IgD-negative memory B cell (primary cell): ENCODE results near the gene ADARB1. TPM values are rescaled to one million over a fixed set of nuclear protein-coding genes. Genes with fewer than 3 reads are reported as not detected.
A peak's percentile ranks its signal among the peaks of the same experiment; 100 is the strongest.

Experiments
- H3K27ac Mint-ChIP-seq, 3 donors: one replicate each; pipeline ENCODE4 v1.8.0; 2020 to 2022; ENCODE audit warnings: mild to moderate bottlenecking in 3 of 3, mixed read lengths in 3 of 3, moderate library complexity in 1 of 3
- H3K27me3 Mint-ChIP-seq: one replicate; pipeline ENCODE4 v1.8.0; 2021; ENCODE audit warnings: mixed read lengths
- H3K36me3 Mint-ChIP-seq: one replicate; pipeline ENCODE4 v1.8.0; 2020; ENCODE audit warnings: mild to moderate bottlenecking, mixed read lengths
- H3K4me1 Mint-ChIP-seq, 3 donors: one replicate each; pipeline ENCODE4 v1.8.0; 2020 to 2022; ENCODE audit warnings: mixed read lengths in 3 of 3, mild to moderate bottlenecking in 1 of 3
- H3K4me3 Mint-ChIP-seq, 4 donors: one replicate each; pipeline ENCODE4 v1.8.0; 2020 to 2022; ENCODE audit warnings: mild to moderate bottlenecking in 4 of 4, mixed read lengths in 4 of 4, moderate library complexity in 3 of 4
- H3K9me3 Mint-ChIP-seq, 3 donors: one replicate each; pipeline ENCODE4 v1.8.0; 2020 to 2021; ENCODE audit warnings: mixed read lengths in 3 of 3, mild to moderate bottlenecking in 1 of 3
- polyA plus RNA-seq: library from polyadenylated mRNA; unstranded; fragments of 300-500 nt; fragmentation: Illumina TruSeq; gene quantifications from one replicate; pipeline ENCODE4 v1.2.3, GENCODE V29; 2021

ADARB1 gene
- polyA plus RNA-seq, 1 donor from 2014 or later, result 4.5 TPM

GRCh38 chr21:45220714-45221490 lies 146.5 kb downstream of the ADARB1 start:
- no peak overlapping the region for H3K27ac Mint-ChIP-seq

GRCh38 chr21:45222001-45222400 lies 147.6 kb downstream of the ADARB1 start:
- Mint-ChIP-seq H3K27ac (no peak overlapping the region), H3K27me3 (no peaks in the 10 kb centered on the region), H3K4me3 (no peak overlapping the region), H3K36me3 (peaks cover 8% of the 10 kb centered on the region), H3K4me1 (peaks cover 0 to 19% (median 11%) of the 10 kb centered on the region in 3 donors), H3K9me3 (peaks cover 0 to 13% (median 12%) of the 10 kb centered on the region in 3 donors)

More at GRCh38 chr21:45220714-45221490, 146.5 kb downstream of the ADARB1 start:
- Mint-ChIP-seq H3K4me1 (peaks cover 0 to 12% (median 7%) of the 10 kb centered on the region in 3 donors), H3K27me3 (no peaks in the 10 kb centered on the region), H3K4me3 (no peak overlapping the region), H3K9me3 (peaks cover 2 to 14% (median 12%) of the 10 kb centered on the region in 3 donors), H3K36me3 (peaks cover 10% of the 10 kb centered on the region)

- peak overlapping the region in 3 of 4 donors; percentile 30 to 72 (median 36) for H3K4me3 Mint-ChIP-seq
- H3K27me3 Mint-ChIP-seq, result no peaks in the 10 kb centered on the region
- peak overlapping the region in 2 of 3 donors; percentile 15 to 31 for H3K27ac Mint-ChIP-seq
- H3K4me1 Mint-ChIP-seq, result peaks cover 0 to 20% (median 14%) of the 10 kb centered on the region in 3 donors
- peaks cover 2% of the 10 kb centered on the region for H3K36me3 Mint-ChIP-seq
- H3K9me3 Mint-ChIP-seq, result peaks cover 0 to 2% (median 0%) of the 10 kb centered on the region in 3 donors
Observed at GRCh38 chr21:45223236-45224185, 149.1 kb downstream of the ADARB1 start.

GRCh38 chr21:45224189-45224938 lies 150.0 kb downstream of the ADARB1 start:
- H3K36me3 Mint-ChIP-seq, result peaks cover 2% of the 10 kb centered on the region
- H3K27me3 Mint-ChIP-seq, result no peaks in the 10 kb centered on the region
- H3K27ac Mint-ChIP-seq, result peak overlapping the region in 2 of 3 donors; percentile 15 to 71
- H3K4me1 Mint-ChIP-seq, result peaks cover 0 to 22% (median 14%) of the 10 kb centered on the region in 3 donors
- no peaks in the 10 kb centered on the region for H3K9me3 Mint-ChIP-seq
- H3K4me3 Mint-ChIP-seq, result peak overlapping the region in 2 of 4 donors; percentile 36 to 75

- Mint-ChIP-seq H3K4me1 (peaks cover 0 to 22% (median 14%) of the 10 kb centered on the region in 3 donors), H3K27me3 (no peaks in the 10 kb centered on the region), H3K27ac (no peak overlapping the region), H3K36me3 (peaks cover 2% of the 10 kb centered on the region), H3K4me3 (peak overlapping the region in 1 of 4 donors; percentile 75), H3K9me3 (no peaks in the 10 kb centered on the region)
Observed at GRCh38 chr21:45225041-45225740, 150.8 kb downstream of the ADARB1 start.

GRCh38 chr21:45225741-45226327 lies 151.5 kb downstream of the ADARB1 start:
- H3K27ac Mint-ChIP-seq, result no peak overlapping the region
- H3K4me3 Mint-ChIP-seq, result peak overlapping the region in 1 of 4 donors; percentile 68
- H3K27me3 Mint-ChIP-seq, result no peaks in the 10 kb centered on the region
- H3K4me1 Mint-ChIP-seq, result peaks cover 0 to 22% (median 14%) of the 10 kb centered on the region in 3 donors
- H3K9me3 Mint-ChIP-seq, result no peaks in the 10 kb centered on the region
- H3K36me3 Mint-ChIP-seq, result peaks cover 2% of the 10 kb centered on the region

- Mint-ChIP-seq H3K27me3 (no peaks in the 10 kb centered on the region), H3K4me3 (peak overlapping the region in 2 of 4 donors; percentile 60 to 68), H3K9me3 (no peaks in the 10 kb centered on the region), H3K4me1 (peaks cover 0 to 22% (median 13%) of the 10 kb centered on the region in 3 donors), H3K36me3 (peaks cover 2% of the 10 kb centered on the region), H3K27ac (peak overlapping the region in 2 of 3 donors; percentile 5 to 68)
Observed at GRCh38 chr21:45226540-45227326, 152.4 kb downstream of the ADARB1 start.

- H3K36me3 Mint-ChIP-seq, result no peaks in the 10 kb centered on the region
- H3K4me1 Mint-ChIP-seq, result peaks cover 0 to 22% (median 13%) of the 10 kb centered on the region in 3 donors
- H3K27me3 Mint-ChIP-seq, result no peaks in the 10 kb centered on the region
- no peak overlapping the region for H3K4me3 Mint-ChIP-seq
- peak overlapping the region in 1 of 3 donors; percentile 67 for H3K27ac Mint-ChIP-seq
- H3K9me3 Mint-ChIP-seq, result no peaks in the 10 kb centered on the region
Observed at GRCh38 chr21:45227735-45228134, 153.4 kb downstream of the ADARB1 start.

- Mint-ChIP-seq H3K9me3 (no peaks in the 10 kb centered on the region), H3K36me3 (no peaks in the 10 kb centered on the region), H3K27me3 (no peaks in the 10 kb centered on the region), H3K4me1 (peaks cover 0 to 22% (median 13%) of the 10 kb centered on the region in 3 donors), H3K27ac (no peak overlapping the region), H3K4me3 (no peak overlapping the region)
Observed at GRCh38 chr21:45228171-45228641, 153.8 kb downstream of the ADARB1 start.

- Mint-ChIP-seq H3K9me3 (no peaks in the 10 kb centered on the region), H3K4me3 (no peak overlapping the region), H3K4me1 (peaks cover 0 to 22% (median 13%) of the 10 kb centered on the region in 3 donors), H3K36me3 (no peaks in the 10 kb centered on the region), H3K27ac (no peak overlapping the region), H3K27me3 (peaks cover 2% of the 10 kb centered on the region)
Observed at GRCh38 chr21:45228656-45229240, 154.4 kb downstream of the ADARB1 start.

- Mint-ChIP-seq H3K27me3 (peaks cover 11% of the 10 kb centered on the region), H3K4me1 (peaks cover 0 to 6% (median 4%) of the 10 kb centered on the region in 3 donors), H3K4me3 (no peak overlapping the region), H3K9me3 (no peaks in the 10 kb centered on the region), H3K27ac (peak overlapping the region in 1 of 3 donors; percentile 77), H3K36me3 (no peaks in the 10 kb centered on the region)
Observed at GRCh38 chr21:45231705-45232104, 157.3 kb downstream of the ADARB1 start.

GRCh38 chr21:45234127-45234526 lies 159.7 kb downstream of the ADARB1 start:
- Mint-ChIP-seq H3K27ac (no peak overlapping the region), H3K27me3 (peaks cover 23% of the 10 kb centered on the region), H3K36me3 (no peaks in the 10 kb centered on the region), H3K4me3 (no peak overlapping the region), H3K4me1 (no peaks in the 10 kb centered on the region), H3K9me3 (peaks cover 0 to 4% (median 1%) of the 10 kb centered on the region in 3 donors)
